GM20000 (cell line): ENCODE measurements around the gene CCDC157.

Experiments
- DNase-seq: peaks from one replicate; pipeline ENCODE4 v3.0.0; 2012; ENCODE audit warnings: low spot score
- CTCF ChIP-seq: IDR thresholded peaks from 2 replicates; pipeline ENCODE4 v1.5.1; 2012; ENCODE audit warnings: mild to moderate bottlenecking, control low read depth; ENCODE audit errors: extremely low read depth, missing control alignments

Gene CCDC157

GRCh38 chr22:30372915-30373314 is 16.1 kb downstream of the CCDC157 start:
- no peak for TF ChIP-seq CTCF
- no peak for DNase-seq

- TF ChIP-seq CTCF = no peak
- DNase-seq = no peak
Measured at GRCh38 chr22:30373331-30374325, 16.8 kb downstream of the CCDC157 start.

- no peak for TF ChIP-seq CTCF
- no peak for DNase-seq
Measured at GRCh38 chr22:30375312-30375849, 18.6 kb downstream of the CCDC157 start.

- no peak for DNase-seq
- TF ChIP-seq CTCF = no peak
Measured at GRCh38 chr22:30380011-30380410, 23.2 kb downstream of the CCDC157 start.

- DNase-seq = no peak
- TF ChIP-seq CTCF = no peak
Measured at GRCh38 chr22:30381264-30381663, 24.5 kb downstream of the CCDC157 start.

GRCh38 chr22:30382340-30382739 is 25.5 kb downstream of the CCDC157 start:
- DNase-seq = no peak
- no peak for TF ChIP-seq CTCF

GRCh38 chr22:30383061-30383460 is 26.3 kb downstream of the CCDC157 start:
- DNase-seq = no peak
- no peak for TF ChIP-seq CTCF
